ENCODE results near the gene FLNB.

The FLNB gene

DNA sequence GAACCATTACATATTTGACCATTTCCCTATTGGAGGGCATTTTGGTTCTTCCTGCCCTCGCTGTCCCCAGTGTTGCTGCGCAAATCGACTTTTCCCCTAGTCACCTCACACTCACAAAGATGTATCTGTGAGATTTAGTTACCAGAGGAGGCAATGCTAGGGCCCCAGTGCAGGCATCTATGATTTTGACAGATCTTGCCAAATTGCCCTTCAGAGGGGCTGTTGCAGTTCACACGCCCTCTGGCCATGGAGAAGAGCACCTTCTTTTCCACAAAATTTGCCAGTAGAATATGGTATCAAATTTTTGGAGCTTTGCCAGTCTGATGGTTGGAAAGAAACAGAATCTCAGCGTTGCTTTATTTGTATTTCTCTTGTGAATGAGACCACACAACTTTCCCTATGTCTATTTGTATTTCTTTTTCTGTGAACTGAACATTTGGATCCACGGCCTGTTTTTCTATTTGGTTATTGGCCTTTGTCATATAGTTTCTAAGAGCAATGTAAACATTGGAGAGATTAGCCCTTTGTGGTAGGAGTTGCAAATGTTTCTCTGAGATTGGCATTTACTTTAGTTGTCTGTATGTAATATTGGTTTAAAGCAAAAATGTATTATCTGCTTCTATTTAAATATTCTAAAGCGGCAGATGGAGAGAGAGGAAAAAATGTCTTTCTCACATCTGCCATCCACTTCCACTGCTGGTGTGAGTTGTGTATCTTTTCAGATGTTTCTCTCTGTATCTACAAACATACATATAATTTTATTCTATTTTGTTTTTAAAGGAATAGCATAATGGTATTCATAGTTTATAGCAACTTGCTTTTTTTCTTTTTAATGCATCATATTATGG lies 136.5 kb downstream of the FLNB start:
- no peak for DNase-seq

DNA sequence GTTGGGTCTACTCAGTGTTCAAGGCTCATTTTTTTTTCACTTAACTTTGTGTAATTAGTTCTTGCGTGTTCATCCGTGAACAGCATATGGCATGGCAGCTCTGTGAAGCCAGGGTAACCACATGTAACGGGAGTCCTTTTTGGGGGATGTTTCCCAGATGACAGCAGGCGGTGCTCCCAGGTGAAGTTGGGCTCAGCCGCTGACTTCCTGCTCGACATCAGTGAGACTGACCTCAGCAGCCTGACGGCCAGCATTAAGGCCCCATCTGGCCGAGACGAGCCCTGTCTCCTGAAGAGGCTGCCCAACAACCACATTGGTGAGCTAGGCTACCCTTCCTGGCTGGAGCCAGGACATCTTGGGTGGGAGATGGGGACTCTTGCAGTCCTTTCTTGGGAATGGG lies 139.8 kb downstream of the FLNB start:
- DNase-seq: no peak

DNA sequence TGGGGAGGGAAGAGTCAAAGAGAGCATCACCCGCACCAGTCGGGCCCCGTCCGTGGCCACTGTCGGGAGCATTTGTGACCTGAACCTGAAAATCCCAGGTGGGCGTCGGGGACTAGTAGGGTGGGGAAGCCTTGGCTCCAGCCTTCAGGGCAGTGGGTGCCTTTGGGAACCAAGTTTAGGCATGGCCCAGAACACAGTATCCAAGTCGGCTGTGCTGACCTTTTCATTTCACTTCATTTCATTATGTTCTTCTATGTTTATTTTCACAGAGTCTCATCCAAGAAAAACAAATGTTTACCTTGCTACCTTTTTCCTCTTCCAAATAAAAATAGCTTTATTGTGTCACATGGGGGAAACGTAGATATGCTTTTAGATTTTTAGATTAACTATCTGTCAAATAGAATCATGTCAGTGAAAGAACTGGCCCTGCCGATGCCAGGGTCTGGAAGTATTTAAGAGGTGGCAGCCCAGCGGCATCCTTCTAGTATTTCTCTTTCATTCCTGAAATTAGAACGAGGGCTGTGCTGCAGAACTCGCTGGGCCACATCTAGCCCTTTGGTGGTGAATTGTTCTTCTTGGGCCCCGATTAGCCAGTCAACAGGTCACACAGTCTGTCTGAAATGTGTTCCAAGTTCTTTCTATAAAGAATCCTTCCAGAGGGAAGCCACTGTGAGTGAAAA lies 142.0 kb downstream of the FLNB start:
- no peak for DNase-seq

DNA sequence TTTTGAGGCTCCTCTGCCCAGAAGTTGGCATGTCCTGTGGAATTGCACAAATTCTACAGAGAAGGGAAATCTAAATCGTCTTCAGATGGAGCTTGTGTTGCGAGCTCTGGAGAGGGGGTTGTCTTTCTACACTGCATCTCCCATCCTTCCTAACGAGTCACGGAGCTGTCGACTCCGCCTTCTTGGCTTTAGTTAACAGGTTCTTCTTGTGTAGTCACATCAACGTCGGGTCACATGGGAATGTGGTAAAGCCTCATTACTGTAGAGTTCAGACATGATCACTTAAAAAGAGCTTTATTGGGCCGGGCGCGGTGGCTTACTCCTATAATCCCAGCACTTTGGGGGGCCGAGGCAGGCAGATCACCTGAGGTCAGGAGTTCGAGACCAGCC lies 142.6 kb downstream of the FLNB start:
- no peak for DNase-seq

DNA sequence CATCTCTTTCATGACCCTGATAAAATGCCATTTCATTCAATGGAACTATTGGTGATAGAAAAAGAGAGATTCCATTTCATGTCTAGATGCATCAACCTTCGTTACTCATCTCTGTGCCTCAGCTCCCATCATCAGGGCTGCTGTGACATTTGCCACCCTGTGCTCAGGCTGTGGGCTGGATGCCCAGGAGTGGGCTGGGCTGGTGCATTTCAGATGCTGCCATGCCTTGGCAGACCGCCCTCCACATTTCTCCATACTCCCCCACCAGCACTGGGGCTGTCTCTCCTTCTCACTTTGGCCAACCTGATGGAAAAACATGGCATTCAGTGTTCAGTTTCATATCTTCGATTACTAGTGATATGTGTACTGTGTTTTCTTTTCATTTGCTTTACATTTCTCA lies 143.4 kb downstream of the FLNB start:
- DNase-seq: no peak

DNA sequence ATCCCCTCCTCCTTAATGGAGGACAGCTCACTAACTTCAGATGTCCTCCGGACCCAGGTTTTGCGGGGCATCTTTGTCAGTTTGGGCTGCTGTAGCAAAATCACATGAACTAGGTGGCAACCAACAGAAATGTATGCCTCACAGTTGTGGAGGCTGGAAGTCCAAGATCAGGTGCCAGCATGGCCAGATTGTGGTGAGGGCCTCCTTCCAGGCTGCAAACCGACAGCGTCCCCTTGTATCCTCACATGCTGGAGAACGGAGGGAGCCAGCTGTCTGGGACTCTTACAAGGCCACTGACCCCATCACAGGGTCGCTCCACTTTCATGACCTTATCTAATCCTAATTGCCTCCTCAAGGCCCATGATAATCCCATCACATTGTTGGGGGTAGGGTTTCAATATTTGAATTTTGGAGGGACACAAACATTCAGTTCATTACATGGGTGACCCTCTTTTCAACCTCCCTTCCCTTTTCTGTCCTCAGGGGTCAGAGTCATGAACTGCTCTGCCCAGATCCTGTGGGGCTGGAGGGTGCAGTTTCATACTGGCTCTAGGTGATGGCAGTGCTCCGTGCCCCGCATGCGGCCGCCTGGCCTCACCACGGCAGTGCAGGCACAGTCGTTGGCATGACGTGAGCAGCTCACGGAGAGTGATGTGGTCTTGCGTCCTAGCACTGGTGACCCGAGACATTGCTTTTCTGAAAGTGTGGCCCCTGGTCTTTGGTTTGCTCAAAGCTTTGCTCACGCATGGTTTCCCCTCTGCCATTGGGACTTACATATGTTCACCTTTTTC lies 144.2 kb downstream of the FLNB start:
- no peak for DNase-seq

DNA sequence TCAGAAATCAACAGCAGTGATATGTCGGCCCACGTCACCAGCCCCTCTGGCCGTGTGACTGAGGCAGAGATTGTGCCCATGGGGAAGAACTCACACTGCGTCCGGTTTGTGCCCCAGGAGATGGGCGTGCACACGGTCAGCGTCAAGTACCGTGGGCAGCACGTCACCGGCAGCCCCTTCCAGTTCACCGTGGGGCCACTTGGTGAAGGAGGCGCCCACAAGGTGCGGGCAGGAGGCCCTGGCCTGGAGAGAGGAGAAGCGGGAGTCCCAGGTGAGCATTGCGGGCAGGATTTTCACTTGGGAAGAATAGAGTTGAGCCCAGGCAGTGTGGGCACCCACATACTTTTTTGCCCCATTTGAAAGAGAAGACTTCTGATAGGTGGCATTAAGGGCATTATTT lies 145.1 kb downstream of the FLNB start:
- DNase-seq: no peak

DNA sequence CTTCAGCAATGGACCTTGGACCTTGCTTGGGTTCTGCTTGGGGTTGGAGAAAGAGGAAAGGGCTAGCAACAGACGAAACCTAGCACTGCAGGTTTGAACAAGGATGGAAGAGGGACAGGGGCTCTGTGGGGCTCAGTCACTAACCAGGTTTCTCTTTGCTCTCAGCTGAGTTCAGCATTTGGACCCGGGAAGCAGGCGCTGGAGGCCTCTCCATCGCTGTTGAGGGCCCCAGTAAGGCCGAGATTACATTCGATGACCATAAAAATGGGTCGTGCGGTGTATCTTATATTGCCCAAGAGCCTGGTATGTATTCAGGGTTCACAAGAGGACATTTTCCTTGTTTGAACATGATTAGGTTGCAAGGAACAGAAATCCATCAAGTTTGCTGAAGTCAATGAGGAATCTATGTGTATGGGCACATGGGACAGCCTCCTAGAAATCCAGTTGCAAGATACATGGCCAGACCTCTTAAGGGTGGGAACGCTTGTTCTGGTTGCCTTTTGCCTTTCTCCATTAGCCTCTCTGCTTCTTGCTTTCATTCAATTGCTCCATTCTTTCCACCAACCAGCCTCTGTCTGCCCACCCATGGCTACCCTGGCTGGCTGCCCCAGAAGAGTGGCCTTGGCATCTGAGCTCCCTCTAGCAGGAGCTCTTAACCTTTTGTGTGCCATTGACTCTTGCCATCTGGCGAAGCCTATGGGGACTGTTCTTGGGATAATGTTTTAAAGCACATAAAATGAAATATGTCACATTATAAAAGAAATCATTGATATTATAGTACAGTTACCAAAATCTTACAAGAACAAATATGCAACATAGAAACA lies 146.6 kb downstream of the FLNB start:
- DNase-seq: no peak

DNA sequence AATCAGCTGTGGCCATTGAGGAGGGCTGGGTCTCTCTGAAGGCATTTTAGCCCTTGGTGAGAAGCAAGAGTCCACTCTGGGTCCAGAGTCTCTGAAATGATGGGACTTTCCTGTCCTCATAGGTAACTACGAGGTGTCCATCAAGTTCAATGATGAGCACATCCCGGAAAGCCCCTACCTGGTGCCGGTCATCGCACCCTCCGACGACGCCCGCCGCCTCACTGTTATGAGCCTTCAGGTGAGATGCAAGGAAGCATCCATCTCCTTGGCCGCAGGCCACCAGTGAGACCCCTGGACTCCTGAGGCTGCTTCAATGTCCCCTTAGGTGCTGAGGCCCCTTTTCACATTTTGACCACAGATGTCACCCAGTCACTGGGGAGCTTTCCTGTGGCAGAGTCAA lies 147.6 kb downstream of the FLNB start:
- DNase-seq: no peak

DNA sequence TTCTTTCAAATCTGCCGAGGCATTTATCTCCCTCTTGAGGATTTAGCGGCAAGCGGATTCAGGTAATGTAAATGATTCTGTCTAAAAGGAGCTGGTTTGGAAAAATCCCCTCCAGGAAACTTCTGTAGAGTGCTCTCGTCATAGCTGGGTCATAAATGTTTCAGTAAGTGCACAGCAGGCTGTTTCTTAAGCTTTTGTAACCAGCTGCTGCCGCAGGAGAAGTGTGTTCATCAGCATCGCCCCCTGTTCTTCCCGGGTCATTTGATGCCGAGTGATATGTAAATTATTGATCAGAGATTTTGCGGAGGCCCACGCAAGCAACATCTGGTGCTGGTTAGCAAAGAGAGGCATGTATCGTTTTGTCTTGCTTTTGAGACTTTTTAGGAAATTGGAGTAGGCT lies 149.5 kb downstream of the FLNB start:
- DNase-seq: no peak

DNA sequence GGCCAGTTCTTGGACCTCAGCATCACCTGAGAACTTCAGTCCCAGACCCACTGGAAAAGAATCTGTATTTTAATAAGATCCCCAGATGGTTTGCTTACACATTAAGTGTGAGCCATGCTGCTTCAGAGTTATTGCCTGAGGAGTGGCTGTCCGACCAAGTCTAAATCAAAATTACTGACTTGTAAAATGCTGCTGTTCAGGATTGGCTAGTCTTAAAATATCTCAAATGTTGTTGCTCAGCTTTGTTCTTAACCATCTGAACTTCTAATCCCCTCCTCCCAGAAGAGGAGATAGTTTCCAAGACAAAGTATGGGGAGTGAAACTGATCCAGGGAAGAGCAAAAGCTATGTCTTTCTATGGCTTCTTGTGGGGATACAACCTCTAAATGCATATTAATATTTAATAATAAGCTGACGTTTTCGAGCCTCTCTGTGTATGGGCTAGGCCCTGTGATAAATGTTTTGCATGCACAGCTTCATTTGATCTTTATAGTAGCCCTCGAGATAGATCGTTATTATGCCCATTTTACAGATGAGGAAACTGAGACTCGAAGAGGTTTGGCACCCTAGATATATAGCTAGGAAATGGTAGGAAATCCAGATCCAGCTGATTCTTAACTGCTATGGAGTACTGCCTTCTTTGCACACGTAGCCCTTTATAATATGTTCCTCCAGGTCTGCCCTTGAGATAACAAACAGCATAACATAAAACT lies 150.4 kb downstream of the FLNB start:
- no peak for DNase-seq

DNA sequence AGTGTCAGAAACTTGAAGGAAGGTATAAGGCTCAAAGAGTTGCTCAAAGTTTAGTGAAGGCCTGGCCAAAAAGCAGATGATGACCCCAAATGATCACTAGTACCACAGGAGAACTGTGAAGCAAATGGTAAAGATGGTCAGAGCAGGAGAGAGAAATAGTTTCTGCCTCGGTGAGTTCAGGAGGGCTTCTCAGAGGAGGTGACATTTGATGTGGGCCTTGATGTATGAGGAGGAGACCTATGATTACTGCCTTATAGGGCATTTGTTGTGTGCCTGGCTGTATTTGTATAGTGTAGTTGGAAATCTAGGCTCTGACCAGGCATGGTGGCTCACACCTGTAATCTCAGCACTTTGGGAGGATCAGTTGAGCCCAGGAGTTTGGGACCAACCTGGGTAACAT lies 152.2 kb downstream of the FLNB start:
- DNase-seq: no peak

DNA sequence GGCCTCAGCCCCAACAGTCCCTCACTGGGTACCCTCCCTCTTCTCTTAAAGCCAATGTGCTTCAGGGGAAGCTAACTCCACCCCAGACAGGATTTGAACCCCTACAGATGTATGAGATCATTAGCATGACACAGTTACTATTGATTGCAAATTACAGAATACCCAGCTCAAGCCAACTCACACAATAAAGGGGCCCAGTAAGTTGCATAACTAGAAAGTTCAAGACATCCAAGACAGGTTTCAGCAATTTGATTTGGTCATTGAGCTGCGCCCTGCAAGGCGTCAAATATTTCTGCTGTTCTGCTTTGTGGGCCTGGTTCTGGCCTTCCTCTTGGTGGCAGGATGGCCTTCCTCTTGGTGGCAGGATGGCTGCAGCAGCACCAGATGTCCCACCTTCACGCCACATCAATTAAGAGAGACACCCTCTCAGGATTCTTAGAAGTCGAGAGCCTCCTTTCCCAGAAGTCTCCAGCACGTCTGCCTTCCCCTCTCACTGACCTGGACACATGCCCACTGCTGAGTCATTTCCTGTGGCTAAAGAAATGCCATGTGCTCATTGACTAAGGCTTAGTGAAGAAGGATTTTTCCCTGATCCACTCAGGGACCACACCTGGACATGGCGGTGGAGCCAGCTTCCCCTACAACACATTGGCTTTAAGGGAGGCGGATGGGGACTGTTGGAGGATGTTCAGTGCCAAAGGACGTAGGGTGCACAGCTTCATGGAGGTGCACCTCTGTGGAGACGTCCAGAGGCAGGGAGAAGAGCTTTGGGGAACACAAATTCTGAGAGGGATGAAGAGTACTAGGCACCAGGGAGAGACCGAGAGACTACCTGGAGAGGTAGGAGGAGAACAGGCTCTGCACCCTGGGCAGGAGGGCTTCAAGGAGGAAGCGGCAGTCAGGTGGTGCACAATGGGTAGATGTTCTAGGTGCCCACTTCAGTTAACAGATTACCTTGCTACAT lies 153.5 kb downstream of the FLNB start:
- DNase-seq: no peak

DNA sequence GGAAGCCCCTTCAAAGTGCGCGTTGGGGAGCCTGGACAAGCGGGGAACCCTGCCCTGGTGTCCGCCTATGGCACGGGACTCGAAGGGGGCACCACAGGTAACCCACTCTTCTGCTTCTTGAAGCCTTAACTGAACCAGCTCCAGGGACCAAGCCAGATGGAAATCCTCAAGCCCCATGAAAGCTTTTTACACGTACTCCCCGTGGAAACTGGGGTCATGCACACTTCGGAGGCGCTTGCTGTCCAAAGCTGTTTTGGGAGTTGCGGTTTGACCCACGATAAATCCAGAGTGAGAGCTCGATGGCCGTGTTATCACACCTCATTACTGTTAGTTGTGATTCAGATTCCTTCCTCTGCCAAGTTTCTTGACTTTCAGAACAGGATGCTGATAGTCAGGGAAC lies 155.0 kb downstream of the FLNB start:
- DNase-seq: no peak

DNA sequence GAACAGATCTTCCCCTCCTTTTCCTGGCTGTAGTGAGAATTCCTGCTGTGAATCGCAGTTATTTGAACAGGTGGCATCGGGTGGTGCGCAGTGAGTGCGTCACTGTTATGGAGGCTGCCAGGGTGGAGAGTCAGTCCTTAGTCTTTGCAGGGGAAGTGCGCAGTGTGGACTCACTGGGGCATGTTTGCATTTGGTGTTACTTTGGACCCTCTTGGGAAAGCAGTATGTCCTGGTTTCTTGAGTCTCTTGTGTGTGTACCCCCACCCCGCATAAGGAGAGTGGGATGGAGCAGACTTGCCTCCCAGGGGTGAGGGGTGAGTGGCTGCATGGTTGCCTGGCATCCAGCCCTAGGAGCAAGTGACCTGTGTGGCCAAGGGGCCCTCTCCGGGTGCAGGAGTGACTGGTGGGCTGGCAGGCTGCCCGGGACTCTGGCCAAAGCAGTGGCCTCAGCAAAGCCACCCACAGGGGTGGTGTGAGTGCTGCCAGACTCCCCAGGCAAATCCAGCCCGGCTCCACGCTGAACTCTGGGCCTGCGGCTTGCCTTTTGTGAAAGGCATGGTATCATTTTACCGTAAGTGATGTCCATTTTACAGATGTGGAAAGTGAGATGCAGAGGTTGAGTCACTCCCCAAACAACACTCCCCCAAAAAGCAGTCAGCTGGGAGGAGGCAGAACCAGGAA lies 156.1 kb downstream of the FLNB start:
- no peak for DNase-seq

DNA sequence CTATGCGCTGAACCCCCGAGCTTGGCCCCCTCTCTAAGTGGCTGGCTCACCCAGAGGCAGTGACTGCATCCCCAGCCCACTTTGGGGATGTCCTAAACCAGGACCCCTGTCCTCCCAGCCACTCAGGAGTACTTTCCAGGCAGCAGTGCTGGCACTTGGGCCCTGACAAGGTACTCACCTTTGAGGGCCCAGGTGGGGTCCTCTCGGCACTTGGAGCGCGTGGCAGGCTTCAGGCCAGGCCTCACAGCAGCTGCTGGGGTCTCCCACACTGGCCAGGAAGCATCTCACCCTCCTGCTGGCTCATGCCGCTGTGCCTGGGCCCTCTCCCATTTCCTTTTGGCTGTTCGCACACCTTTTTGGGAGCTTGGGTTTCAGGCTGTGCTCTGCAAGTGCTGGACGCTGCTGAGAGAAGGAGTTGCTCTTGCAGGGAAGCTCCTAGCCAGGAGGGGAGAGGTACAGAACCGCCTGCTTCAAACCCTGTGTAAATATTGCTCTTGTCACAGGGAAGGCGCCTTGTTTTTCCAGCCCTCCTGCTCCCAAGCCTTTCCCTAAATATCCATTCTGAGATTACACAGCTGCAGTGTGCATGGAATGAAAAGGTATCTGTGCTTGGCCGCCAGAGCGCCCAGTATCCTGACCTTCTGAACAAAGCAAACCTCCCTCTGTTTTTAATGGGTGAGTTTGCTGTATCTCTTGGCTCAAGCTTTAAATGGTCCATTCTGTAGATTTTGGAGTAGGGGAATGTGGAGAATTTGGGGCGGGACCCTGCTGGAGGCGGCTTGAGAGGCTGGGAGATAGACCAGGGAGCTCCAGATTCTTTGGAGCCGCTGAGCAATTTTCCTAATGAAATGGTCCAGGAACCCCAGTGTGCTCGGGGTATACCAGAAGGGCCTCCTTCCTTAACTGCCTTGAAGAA lies 156.9 kb downstream of the FLNB start:
- no peak for DNase-seq

DNA sequence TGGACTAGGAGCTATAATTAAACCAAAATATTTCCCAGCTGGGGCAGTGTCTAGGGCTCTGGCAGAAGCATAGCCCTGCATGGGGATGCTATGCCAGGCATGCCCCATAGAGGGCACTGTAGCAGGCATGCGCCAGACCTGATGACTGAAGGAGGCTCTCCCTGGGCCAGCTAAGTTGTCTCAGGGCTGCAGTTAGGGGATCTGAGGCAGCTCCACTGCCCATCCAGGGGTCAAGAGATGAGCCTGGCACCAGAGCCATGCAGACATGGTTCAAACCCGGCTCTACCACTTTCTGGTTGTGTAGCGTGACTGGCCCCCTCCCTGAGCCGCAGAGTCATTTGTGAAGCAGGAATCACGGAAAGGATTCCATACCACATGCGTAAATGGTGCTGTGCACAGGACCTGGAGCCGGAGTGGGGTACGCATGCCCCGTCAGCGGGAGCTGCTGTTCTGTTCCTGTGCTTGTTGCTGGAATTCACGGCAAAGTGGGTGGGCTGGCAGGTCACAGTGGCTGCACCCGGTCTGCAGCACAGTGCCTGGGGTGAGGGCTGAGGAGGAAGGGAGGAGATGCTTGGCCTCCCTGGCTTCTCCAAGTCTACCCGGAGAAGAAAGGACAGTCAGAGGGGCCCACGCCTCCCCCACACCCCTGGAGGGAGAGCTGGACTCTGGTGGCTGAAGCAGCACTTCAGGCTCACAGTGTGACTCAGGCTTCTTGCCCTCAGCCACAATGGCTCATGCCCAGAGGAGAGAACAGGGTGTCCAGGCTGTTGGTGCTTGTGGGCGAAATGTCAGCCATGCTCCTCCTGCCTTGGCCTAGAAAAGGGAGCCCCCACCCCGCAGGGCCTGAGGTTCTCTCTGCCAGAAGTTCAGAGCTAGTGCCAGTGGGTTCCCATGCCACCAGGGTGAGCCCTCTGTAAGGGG lies 159.5 kb downstream of the FLNB start:
- peak; percentile 17 for DNase-seq

DNA sequence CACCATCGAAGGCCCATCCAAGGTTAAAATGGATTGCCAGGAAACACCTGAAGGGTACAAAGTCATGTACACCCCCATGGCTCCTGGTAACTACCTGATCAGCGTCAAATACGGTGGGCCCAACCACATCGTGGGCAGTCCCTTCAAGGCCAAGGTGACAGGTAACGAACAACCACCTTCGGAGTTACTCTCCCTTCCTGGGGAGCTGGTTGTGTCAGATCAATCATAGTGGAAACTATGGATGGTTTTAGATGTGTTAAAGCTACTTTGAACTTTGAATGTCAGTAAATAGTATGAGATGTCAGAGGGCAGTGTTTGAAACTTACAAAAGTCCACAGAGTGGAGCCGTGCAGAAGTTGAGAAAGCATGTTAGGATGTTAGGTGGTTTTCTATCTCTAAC lies 160.3 kb downstream of the FLNB start:
- DNase-seq: no peak

Measured in stimulated activated naive CD4-positive, alpha-beta T cell treated with Interleukin-2 at 50 U/mL for 16 hours (primary cell).